GM18502 (cell line): ENCODE results near the gene HOXB1.
A peak's percentile ranks its signal among the peaks of the same experiment; 100 is the strongest.

ENCODE experiments used
- ATAC-seq: cut with Tn5 transposase; IDR thresholded peaks from one replicate; pipeline ENCODE4 v1.9.1; 2021; ENCODE audit warnings: mild to moderate bottlenecking; ENCODE audit not compliant: unreplicated experiment, poor library complexity

HOXB1 gene

DNA sequence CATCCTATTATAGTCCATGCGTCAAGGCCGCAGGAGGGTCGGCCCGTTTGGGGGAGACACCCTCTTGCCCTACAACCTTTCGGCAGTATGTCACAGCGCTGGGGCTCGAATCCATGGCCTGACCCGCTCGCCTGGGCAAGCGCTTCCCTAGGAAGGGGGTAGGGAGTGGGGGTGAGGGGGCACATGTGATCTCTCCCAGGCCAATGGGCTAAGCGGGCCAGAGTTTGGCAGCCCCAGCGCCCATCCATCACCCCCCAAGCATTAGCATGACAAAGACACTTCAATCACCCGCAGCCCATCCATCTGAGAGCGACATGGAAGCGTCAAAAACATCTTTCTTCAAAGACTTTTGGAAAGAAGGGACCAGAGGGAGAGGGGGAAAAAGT is at the start of gene HOXB1:
Gene HOXB1 (minus strand): TSS at position 125 of the 386 bp plus-strand sequence. CDS start 107 bp downstream, at position 18.
- ATAC-seq = no peak

DNA sequence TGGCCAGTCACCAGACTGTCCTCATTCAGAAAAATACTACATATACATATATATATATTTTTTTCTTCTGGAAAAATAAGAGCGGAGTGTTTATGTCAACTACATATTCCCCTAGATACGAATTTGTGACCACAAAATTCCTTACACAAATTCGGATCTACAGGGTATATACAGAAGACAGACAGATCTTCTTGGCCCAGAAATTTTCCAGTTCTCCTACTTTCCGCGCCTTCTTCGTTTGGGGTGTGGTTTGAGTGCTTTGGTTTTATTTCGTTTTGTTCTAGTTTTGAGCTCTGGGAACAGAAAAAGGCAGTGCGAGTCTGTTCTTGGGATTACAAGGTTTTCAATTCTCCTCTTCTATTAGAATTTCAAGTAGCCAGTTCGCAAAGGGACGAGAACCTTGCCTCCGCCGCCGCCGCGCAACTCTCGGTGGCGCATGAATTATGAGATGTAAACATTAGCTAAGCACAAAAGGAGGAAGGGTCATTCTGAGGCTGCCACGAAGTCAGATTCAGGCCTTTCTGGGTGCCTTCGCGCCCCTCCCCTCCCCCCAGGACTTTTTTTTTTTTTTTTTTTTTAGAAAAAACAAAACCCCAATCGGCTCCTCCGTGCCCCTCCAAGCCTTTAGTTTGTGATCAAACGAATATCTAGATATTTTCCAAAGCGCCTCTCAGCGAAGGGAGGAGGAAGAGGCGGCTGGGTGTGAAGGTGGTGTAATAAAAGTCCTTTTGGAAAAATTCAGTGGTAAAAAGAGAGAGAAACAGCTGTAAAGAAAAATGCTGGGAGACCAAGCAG is 49.1 kb upstream of the HOXB1 start:
- ATAC-seq = no peak

GRCh38 chr17:48579471-48579759 is 48.6 kb upstream of the HOXB1 start:
- no peak for ATAC-seq

DNA sequence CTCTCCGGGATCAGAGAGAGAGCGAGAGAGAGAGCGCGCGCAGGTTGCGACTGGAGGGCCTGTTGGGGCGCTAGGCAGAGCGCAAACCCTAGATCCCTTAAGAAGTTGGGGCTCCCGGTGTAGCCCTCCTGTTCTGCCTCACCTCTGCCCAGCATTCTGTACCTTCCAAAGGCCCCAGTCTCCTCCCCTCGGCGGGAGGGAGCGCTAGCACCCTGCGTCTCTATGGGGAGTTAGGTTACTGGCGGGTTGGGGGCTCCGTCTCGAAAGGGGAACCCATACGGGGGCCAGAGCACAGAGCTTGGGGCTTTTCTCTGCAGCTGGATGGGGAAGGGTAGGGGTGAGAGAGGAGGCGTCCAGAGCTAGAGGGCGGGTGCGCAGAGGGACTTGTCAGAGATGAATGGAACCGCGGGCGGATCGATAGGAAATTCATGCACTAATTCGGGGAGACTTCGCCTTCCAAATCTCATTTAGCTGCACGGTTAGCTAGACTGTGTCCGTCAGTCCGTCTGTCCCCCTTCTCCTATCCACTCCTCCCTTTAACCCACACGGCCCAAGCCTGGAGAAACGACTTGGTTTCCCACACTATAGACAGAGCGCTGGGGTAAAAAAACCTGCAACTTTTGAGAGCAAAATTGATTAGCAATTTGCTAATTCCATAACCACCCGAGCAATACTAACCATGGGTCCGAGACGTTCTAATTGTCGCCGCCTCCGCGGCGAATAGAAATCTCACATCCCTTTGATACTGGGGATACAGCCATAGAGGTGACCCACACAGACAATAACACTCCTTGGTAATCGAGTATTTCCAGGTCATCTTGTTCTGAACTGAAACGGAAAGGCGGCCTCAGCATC is 48.0 kb upstream of the HOXB1 start:
- peak; percentile 36 for ATAC-seq

DNA sequence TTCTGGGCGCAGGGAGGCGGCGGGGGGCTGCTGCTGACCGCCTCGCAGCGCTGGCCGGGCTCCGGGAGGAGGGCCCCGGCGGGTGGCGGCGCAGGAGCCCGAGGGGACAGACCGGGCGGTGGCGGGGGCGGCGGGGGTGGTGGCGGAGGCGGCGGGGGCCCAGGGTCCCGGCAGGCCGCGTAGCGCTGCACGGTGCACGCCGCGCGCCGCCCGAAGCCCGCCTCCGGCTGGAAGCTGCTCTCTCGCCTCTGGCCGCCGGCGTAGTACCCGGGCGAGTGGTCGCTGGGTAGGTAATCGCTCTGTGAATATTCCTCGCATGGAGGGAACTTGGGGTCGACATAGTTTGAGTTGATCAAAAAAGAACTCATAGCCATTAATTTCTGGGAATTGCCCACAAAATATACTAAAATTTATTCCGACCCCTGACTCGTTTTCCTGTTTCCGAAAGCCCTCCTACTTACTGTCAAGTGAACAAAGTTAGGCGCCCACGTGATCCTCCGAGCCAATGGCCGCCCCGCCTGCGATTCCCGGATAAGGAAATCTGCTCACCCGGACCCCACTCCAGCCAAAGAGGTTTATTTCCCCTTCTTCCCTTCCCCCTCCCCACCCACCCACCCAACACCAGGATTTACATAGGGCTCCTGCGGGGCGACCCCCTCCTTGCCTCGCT is 47.3 kb upstream of the HOXB1 start, which contains the start of gene HOXB4:
Gene HOXB4 (minus strand): TSS at position 405 of the 670 bp plus-strand sequence. CDS start 31 bp downstream, at position 374.
- peak; percentile 65 for ATAC-seq

DNA sequence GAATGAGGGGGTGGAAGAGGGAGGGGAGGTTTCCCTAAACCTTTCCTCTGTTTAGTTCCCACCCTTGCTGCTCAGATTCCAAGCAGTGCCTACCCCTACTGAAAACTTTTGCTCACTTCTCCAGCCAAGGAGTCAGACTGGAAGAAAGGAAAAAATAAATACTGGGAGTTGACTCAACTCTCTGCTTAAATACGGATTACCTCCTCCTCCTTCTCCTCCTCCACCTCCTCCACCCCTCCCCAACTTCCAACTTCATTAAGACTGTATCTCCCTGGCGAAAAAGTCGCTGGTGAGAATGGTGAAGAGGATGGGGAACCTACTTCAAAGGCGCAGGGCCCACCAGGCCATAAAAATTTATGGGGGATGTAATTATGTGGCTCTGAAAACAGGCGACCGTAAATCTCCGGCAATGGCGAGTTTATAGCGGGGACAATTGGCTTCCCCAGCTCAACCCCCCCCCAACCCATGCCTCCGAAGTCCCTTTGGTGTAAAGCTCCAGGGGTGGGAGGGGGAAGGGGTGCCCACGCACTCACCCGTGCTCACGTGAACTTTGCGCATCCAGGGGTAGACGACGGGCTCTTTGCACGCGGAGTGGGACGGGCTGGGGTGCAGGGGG is 46.6 kb upstream of the HOXB1 start:
- no peak for ATAC-seq

DNA sequence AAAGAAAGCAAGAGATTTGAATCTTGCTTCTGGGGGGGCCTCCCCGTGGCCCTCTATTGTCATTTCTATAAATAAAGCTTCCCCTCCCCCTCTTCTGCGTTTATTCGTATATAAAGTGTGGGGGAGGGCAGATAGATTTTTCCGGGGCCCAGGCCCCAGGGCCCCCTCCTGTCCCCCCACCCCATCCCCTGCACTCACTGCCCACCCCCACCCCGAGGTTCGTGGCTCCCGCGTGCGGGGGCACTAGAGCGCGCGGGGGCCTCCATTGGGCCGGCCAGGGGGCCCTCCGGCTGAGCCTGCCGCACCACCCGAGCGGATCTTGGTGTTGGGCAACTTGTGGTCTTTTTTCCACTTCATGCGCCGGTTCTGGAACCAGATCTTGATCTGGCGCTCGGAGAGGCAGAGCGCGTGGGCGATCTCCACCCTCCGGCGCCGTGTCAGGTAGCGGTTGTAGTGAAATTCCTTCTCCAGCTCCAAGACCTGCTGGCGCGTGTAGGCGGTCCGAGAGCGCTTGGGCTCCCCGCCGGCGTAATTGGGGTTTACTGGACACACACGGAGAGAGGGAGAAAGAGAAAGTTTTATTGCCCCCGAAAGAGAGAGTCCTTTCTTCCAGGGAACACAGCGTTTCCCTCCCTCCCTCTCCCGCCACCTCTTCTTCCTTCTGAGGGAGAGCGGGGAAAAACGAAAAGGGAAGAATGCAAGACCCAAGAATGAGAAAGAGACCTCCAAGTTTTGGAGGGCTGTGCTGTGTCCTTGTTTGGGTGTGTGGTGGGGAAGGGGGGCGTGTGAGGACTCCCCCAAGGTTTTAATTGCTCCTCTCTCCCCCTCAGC is 45.9 kb upstream of the HOXB1 start:
- no peak for ATAC-seq

- ATAC-seq = no peak
These were observed 45.1 kb upstream of the HOXB1 start for GRCh38 chr17:48575673-48576478.

GRCh38 chr17:48575066-48575582 is 44.3 kb upstream of the HOXB1 start:
- ATAC-seq = no peak

DNA sequence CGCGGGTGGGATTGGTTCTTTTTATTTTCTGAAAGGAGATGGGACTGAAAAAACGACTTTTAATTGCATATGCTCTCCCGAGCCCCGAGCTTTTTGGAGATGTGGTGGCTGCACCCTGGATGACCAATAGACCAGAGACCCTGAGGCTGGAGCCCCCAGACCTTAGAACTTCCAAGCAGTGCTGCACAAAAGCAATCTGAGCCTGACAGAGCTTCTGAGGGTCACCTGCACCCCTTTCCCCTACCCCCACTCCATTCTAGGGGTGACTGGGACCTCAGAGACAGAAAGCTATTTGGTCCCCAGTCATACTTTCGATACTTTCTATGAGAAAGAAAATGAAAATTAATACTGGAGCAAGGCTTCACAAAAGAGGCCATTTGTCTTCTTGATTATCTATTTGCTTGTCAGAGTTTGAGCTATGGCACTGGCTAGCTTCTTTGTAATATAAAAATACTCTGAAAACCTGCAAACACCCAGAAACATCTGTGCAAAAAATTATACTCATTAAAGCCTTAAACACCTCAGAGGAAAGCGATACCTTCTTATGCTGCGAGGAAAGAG is 43.8 kb upstream of the HOXB1 start:
- ATAC-seq = no peak

DNA sequence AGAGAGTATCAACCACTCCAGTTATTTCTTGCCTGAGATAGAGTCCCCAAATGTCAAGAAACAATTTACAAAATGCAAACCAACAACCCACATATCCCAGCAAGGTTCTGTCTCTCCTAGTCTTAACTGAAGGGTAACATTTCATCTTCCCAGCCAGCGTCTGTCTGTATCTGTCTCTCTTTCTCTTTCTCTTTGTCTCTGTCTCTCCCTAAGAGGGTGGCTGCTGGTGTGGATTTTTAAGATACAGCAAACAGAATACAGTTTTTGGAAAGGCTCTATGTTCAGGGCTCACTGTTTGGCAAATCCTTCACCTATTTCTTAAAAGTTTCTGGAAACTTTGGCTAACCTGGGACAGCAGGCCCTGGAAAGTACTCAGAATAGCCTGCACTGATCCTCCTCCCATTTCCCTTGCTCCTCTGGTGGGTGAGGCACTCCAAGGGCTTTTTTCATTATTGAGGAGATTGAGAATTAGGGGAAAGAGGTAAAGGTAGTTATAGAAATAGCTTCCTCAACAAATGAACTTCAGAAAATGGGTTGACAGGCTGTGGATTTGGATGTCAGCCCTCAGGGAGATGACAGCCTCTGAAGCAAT is 41.1 kb upstream of the HOXB1 start:
- no peak for ATAC-seq

DNA sequence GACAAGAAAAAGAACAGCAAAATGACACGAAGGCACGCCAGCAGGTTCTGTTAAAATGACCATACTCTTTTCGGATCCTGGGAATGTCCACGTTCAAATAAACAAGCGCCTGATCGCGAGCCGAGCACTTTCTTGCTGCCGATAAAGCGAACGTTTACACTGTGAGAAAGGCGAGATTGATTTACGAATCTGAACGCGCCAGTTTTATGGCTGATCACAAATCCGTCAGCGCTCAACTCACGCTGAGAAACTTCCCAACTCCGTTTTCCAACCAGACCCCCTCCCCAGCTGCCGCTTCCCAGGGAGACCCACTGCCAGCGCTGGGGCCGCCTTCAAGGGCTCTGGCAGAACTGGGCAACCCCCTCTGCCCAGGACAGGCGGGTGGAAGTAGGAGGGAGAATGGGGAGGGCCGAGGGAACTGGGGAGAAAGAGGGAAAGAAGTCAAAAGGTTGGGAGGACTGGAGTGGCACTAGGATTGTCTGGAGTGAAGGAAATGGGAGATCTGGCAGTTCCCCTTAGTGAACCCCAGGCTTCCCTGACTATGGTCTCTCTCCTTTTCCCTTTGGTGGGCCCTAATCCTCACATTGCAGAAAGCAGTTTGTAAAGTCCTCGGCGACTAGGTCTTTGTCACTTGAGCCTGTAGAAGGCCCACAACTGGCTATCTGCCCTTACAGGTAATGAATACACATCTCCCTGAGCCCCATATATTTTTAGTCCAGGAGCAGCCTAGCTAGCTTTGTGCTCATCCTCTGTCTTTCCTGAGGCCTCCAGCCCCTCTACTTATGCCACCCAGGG is 40.4 kb upstream of the HOXB1 start:
- no peak for ATAC-seq

DNA sequence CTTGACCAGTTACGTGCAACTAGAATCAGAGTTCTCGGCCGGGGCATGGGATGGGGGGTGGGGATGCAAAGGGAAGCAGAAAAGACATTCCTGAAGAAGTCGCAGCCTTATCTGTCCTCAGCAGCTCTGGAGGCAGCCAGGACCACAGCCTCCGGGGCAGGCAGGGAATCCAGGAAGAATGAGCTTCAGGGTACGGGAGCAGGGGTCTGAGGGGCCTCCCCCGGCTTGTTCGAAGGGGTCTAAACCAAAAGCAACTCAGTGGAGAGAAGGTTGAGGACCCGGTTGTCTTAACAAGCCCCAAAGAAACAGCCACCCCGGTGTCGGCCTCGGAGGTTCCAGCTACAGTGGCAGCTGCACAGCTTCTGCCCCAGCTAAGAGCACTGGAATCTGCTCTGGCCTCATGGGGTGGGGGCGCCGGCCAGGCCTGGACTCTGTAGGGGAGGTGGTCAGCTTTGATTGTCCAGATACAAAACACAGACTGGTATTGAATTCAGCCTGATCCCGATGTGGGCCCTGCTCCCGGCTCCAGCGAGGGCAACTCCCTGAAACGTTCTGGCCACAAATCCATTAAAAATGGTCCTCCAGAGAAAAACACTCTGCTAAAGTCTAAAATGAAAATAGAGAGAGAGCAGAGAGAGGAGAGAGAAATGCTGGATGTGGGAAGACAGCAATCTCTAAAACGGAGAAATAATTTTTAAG is 39.7 kb upstream of the HOXB1 start:
- ATAC-seq = no peak

GRCh38 chr17:48569674-48570324 is 39.0 kb upstream of the HOXB1 start:
- no peak for ATAC-seq

GRCh38 chr17:48569240-48569582 is 38.4 kb upstream of the HOXB1 start:
- no peak for ATAC-seq

- no peak for ATAC-seq
These were observed 37.9 kb upstream of the HOXB1 start for GRCh38 chr17:48568499-48569239.
